SK-N-SH treated with all-trans-retinoic acid at 6 μM for 48 hours (cell line): ENCODE data around the gene TEAD4.

ENCODE experiments used
- CREB5 ChIP-seq: fragments of 250-450 bp; sonication (Bioruptor Pico); IDR thresholded peaks from 2 replicates; pipeline ENCODE4 v1.5.1; 2020; ENCODE audit warnings: low read depth, mild to moderate bottlenecking, moderate library complexity
- CSDC2 ChIP-seq: fragments of 250-450 bp; sonication (Bioruptor Pico); IDR thresholded peaks from 2 replicates; pipeline ENCODE4 v1.5.0; 2020; ENCODE audit warnings: mild to moderate bottlenecking, moderate library complexity
- ESRRG ChIP-seq: fragments of 250-450 bp; sonication (Bioruptor Pico); IDR thresholded peaks from 2 replicates; pipeline ENCODE4 v1.6.1; 2021; ENCODE audit warnings: mild to moderate bottlenecking
- GLIS3 ChIP-seq: fragments of 250-450 bp; sonication (Bioruptor Pico); IDR thresholded peaks from 2 replicates; pipeline ENCODE4 v1.5.0; 2020; ENCODE audit warnings: mild to moderate bottlenecking, moderate library complexity
- PATZ1 ChIP-seq: fragments of 250-450 bp; sonication (Bioruptor Pico); IDR thresholded peaks from 2 replicates; pipeline ENCODE4 v1.8.0; 2020; ENCODE audit warnings: mild to moderate bottlenecking, moderate library complexity, borderline replicate concordance
- RARB ChIP-seq: fragments of 250-450 bp; sonication (Bioruptor Pico); IDR thresholded peaks from 2 replicates; pipeline ENCODE4 v1.8.0; 2021; ENCODE audit warnings: mild to moderate bottlenecking, moderate library complexity
- SNAI2 ChIP-seq: fragments of 250-450 bp; sonication (Bioruptor Pico); IDR thresholded peaks from 2 replicates; pipeline ENCODE4 v1.5.0; 2020; ENCODE audit warnings: mild to moderate bottlenecking, moderate library complexity
- ZFP30 ChIP-seq: fragments of 450-650 bp; formaldehyde crosslinking; IDR thresholded peaks from 2 replicates; pipeline ENCODE4 v1.5.0; 2022; ENCODE audit warnings: mild to moderate bottlenecking, moderate library complexity

GRCh38 chr12:3043406-3043805, 84.2 kb downstream of the TEAD4 start:
- TF ChIP-seq CSDC2 (CRISPR knock-in tag): no peak
- TF ChIP-seq GLIS3 (CRISPR knock-in tag): no peak
- TF ChIP-seq RARB (CRISPR knock-in tag): no peak
- TF ChIP-seq ZFP30 (CRISPR knock-in tag): no peak
- no peak for TF ChIP-seq CREB5 (CRISPR knock-in tag)
- no peak for TF ChIP-seq ESRRG (CRISPR knock-in tag)
- no peak for TF ChIP-seq PATZ1 (CRISPR knock-in tag)
- TF ChIP-seq SNAI2 (CRISPR knock-in tag): no peak
